K562 (cell line): ENCODE data around the gene TRIM37. TPM values are rescaled to one million over a fixed set of nuclear protein-coding genes. Genes with fewer than 3 reads are reported as not detected.
A peak's percentile ranks its signal among the peaks of the same experiment; 100 is the strongest.

Source experiments
- ATF7 ChIP-seq: fragments of 450-650 bp; IDR thresholded peaks from 2 replicates; pipeline ENCODE4 v1.7.1; 2014; ENCODE audit warnings: mild to moderate bottlenecking, moderate library complexity
- CTBP1 ChIP-seq: fragments of 450-650 bp; IDR thresholded peaks from 2 replicates; pipeline ENCODE4 v1.6.1; 2016; ENCODE audit warnings: borderline replicate concordance
- IRF1 ChIP-seq: sonication (generic); formaldehyde crosslinking; IDR thresholded peaks from 2 replicates; pipeline ENCODE4 v1.8.0; 2022; ENCODE audit warnings: missing genetic modification reagents, mild to moderate bottlenecking, borderline replicate concordance
- KDM2B ChIP-seq: fragments of 250-450 bp; sonication (Bioruptor Pico); IDR thresholded peaks from 2 replicates; pipeline ENCODE4 v1.8.0; 2021; ENCODE audit warnings: mild to moderate bottlenecking, moderate library complexity
- RAD51 ChIP-seq: fragments of 450-650 bp; IDR thresholded peaks from 2 replicates; pipeline ENCODE4 v1.7.1; 2016; ENCODE audit warnings: low read depth, mild to moderate bottlenecking, borderline replicate concordance
- TCF7 ChIP-seq: sonication (generic); IDR thresholded peaks from 2 replicates; pipeline ENCODE4 v1.6.1; 2016; ENCODE audit warnings: antibody characterized with exemption, borderline replicate concordance
- polyA plus RNA-seq, 8 experiments: library from polyadenylated mRNA; depleted of rRNA in 4 of 8; stranded (reverse) in 5 of 8; unstranded in 3 of 8; fragments of >200 nt; fragmentation: Nextera tagmentation in 2 of 8; fragmentation: Illumina TruSeq in 1 of 8; extraction: Ambion mirVana in 2 of 8; extraction: Trizol in 1 of 8; gene quantifications; 2 replicates each; pipeline versions ENCODE4 v1.2.1 to v1.2.3, GENCODE V29; 2011 to 2014; ENCODE audit warnings: inconsistent platforms in 1 of 8, missing spikeins in 1 of 8
- total RNA-seq, 7 experiments: library from RNA; depleted of rRNA in 6 of 7; stranded (reverse); fragments of >200 nt in 6 of 7; fragmentation: Illumina TruSeq in 2 of 7; extraction: Trizol in 2 of 7; gene quantifications; 2 replicates each; pipeline versions ENCODE4 v1.2.1 to v1.2.3, GENCODE V29; 2011 to 2021; ENCODE audit warnings: low replicate concordance in 1 of 7
- TF ChIP-seq, protein P1 (sequence below): fragments of 450-650 bp; IDR thresholded peaks from 2 replicates; pipeline ENCODE4 v1.6.1; 2016; ENCODE audit warnings: mild to moderate bottlenecking, moderate library complexity

Gene TRIM37
- total and polyA plus RNA-seq, 9 of the 15 experiments (the other 6 are each of a cell fraction or from before 2014, with no cell fraction given), result 4.5 to 31.4 (median 23.8) TPM

DNA sequence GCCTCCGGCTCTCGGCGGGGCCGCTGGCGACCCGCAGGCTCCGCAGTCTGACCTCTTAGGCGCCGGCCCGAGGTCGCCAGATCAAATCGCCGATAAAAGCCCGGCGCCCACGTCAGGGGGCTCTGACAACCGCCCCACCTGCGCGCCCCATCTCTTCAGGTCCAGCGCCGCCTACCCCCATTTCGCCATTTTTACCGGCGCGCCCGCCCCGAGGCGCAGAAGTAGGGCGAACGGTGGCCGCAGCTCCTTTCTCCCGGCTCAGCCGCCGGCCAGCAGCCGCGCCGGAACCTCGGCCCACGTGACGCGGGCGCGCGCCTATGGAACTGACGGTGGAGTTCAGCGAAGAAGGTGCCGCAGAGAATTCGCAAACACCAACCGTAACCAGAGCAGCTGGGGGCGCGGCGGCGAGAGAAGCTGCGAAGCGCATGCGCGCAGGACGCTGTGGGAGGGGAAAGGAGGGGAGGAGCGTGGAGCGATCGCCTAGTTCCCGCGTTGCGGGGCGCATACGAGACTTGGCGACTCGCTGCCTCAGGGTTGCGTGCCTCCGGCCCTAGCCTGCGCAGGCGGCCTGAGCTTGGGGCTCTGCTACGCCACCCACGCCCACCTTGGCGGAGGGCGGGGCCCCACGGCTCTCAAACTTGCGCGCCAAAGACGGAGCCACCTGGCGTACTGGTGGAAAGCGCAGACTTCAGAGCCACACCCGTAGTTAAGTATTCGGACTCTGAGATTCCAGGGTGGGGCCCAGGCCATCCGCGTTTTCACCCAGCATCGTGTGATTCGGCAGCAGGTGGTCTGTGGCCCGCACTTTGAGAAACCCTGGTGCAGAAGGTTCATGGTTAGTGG lies at the start of gene TRIM37 (continued):
- TF ChIP-seq IRF1 (CRISPR knock-in tag), result no peak
- peak; percentile 82 for TF ChIP-seq ATF7
- 0 out of 2 replicates have a peak, but pooled peaks have one; percentile 45 for TF ChIP-seq TCF7
- TF ChIP-seq, protein P1, sequence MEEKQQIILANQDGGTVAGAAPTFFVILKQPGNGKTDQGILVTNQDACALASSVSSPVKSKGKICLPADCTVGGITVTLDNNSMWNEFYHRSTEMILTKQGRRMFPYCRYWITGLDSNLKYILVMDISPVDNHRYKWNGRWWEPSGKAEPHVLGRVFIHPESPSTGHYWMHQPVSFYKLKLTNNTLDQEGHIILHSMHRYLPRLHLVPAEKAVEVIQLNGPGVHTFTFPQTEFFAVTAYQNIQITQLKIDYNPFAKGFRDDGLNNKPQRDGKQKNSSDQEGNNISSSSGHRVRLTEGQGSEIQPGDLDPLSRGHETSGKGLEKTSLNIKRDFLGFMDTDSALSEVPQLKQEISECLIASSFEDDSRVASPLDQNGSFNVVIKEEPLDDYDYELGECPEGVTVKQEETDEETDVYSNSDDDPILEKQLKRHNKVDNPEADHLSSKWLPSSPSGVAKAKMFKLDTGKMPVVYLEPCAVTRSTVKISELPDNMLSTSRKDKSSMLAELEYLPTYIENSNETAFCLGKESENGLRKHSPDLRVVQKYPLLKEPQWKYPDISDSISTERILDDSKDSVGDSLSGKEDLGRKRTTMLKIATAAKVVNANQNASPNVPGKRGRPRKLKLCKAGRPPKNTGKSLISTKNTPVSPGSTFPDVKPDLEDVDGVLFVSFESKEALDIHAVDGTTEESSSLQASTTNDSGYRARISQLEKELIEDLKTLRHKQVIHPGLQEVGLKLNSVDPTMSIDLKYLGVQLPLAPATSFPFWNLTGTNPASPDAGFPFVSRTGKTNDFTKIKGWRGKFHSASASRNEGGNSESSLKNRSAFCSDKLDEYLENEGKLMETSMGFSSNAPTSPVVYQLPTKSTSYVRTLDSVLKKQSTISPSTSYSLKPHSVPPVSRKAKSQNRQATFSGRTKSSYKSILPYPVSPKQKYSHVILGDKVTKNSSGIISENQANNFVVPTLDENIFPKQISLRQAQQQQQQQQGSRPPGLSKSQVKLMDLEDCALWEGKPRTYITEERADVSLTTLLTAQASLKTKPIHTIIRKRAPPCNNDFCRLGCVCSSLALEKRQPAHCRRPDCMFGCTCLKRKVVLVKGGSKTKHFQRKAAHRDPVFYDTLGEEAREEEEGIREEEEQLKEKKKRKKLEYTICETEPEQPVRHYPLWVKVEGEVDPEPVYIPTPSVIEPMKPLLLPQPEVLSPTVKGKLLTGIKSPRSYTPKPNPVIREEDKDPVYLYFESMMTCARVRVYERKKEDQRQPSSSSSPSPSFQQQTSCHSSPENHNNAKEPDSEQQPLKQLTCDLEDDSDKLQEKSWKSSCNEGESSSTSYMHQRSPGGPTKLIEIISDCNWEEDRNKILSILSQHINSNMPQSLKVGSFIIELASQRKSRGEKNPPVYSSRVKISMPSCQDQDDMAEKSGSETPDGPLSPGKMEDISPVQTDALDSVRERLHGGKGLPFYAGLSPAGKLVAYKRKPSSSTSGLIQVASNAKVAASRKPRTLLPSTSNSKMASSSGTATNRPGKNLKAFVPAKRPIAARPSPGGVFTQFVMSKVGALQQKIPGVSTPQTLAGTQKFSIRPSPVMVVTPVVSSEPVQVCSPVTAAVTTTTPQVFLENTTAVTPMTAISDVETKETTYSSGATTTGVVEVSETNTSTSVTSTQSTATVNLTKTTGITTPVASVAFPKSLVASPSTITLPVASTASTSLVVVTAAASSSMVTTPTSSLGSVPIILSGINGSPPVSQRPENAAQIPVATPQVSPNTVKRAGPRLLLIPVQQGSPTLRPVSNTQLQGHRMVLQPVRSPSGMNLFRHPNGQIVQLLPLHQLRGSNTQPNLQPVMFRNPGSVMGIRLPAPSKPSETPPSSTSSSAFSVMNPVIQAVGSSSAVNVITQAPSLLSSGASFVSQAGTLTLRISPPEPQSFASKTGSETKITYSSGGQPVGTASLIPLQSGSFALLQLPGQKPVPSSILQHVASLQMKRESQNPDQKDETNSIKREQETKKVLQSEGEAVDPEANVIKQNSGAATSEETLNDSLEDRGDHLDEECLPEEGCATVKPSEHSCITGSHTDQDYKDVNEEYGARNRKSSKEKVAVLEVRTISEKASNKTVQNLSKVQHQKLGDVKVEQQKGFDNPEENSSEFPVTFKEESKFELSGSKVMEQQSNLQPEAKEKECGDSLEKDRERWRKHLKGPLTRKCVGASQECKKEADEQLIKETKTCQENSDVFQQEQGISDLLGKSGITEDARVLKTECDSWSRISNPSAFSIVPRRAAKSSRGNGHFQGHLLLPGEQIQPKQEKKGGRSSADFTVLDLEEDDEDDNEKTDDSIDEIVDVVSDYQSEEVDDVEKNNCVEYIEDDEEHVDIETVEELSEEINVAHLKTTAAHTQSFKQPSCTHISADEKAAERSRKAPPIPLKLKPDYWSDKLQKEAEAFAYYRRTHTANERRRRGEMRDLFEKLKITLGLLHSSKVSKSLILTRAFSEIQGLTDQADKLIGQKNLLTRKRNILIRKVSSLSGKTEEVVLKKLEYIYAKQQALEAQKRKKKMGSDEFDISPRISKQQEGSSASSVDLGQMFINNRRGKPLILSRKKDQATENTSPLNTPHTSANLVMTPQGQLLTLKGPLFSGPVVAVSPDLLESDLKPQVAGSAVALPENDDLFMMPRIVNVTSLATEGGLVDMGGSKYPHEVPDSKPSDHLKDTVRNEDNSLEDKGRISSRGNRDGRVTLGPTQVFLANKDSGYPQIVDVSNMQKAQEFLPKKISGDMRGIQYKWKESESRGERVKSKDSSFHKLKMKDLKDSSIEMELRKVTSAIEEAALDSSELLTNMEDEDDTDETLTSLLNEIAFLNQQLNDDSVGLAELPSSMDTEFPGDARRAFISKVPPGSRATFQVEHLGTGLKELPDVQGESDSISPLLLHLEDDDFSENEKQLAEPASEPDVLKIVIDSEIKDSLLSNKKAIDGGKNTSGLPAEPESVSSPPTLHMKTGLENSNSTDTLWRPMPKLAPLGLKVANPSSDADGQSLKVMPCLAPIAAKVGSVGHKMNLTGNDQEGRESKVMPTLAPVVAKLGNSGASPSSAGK, result peak; percentile 93
- TF ChIP-seq CTBP1, result peak; percentile 96
- peak; percentile 97 for TF ChIP-seq RAD51
- no peak for TF ChIP-seq KDM2B (CRISPR knock-in tag)
